NCI-H524 treated with DMSO at 0.1 percent for 48 hours (cell line): ENCODE measurements around the gene AIF1.

Experiments
- DNase-seq: peaks from one replicate; lab custom pipeline; 2025; lab: John Stamatoyannopoulos, UW

The AIF1 gene

DNA sequence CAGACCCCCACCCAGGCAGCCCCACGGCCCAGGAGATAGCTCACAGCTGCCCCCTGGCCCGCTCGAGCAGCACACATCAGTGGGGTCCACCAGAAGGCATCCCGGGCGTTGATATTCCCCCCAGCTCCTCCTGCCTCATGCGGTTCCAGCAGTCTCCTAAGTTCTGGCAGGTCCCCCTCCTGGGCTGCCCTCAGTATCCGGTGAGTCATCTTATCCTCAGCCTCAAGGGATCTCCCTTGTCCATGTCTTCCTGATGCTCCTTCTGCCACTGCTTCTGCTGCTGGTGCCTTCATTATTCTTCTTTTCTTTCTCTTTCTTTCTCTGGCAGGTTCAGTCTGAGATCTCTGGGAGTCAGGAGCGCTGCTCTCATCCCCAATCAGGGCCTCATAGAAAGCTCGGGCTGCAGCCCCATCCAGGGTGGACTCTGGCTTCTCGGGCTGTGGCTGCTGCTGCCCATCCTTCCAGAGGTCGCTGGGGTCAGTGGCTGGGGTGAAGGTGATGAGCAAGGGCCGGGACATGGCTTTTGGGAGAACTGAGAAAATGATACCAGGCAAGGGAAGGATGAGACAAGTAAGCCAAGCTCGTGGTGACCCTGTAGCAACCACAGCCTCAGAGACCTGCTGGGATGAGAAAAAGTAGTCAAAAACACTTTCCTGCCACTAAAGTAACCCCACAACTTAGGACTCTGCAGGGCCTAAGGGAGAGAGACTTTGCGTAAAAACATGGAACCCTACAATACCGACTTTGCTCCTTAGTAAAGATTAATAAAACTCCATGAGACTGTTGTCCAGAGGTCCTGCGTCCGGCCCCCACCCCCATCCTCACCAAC lies 49.1 kb downstream of the AIF1 start:
- DNase-seq = no peak

DNA sequence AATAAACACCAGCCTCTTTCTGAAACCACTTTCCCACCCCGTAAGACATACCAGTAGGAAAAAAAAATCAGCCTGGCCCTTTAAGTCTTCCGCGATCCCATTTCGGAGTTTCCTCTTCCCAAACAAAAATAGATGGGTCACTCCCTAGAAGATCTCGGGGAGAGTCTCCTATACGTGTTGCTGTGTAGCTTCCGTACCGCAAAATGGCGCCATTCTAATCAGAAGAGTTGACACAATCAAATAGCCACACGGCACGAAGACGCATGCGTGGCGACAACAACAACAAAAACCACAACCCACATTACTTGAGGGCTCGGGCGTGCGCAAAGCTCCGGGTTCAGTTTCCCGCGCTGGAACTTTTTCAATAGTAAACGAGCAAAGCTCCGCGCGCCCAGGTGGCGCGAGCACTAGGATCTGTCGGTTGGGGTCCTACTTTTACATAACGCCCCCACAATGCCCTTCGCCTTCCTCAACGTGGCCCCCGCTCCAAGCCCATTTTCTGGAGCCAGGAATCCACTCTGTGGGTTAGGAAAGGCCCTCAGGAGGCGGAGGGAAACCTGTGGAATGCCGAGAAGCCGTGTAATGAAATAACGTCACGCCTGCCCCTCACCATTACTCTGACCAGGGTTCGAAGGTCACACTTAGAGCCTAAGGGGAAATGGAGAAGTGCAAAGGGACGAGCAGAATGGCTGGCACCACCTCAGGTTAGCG lies 49.9 kb downstream of the AIF1 start, which contains the start of gene GPANK1:
Gene GPANK1, minus strand, starts transcription at position 208 of the 711 bp plus-strand sequence. CDS start 519 bp downstream, outside the sequence.
- peak; percentile 69 for DNase-seq

GRCh38 chr6:31665501-31666336 lies 50.7 kb downstream of the AIF1 start, which contains the start of gene CSNK2B:
TSS of gene CSNK2B (plus strand) at chr6:31666080. CDS start at chr6:31666832, 752 bp downstream.
- peak; percentile 93 for DNase-seq

DNA sequence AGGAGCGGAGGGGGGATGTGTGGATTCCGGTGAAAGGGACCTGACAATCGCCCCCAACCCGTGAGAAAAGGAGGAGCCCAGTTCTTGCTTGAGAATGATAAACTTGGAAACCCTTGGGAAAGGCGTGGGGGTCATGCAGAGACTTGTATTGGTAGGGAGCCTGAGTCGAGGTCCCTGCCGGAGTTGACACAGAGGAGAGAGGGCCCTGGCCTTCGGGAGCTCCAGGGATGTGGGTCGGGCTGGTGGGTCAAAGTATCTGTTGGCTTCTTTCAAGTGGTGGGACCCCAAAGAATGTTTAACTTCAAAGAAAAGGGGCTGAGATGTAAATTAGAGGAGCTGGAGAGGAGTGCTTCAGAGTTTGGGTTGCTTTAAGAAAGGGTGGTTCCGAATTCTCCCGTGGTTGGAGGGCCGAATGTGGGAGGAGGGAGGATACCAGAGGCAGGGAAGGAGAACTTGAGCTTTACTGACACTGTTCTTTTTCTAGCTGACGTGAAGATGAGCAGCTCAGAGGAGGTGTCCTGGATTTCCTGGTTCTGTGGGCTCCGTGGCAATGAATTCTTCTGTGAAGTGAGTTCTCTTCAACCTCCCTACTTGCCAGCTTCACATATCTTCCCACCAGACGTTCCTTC lies 51.4 kb downstream of the AIF1 start:
- DNase-seq = no peak
